ENCODE measurements around the gene ARHGEF7. TPM values are rescaled to one million over a fixed set of nuclear protein-coding genes. Genes with fewer than 3 reads are reported as not detected.
"Not testable (repeated sequence)": the region's sequence is repeated elsewhere in the genome, so short reads cannot be mapped to it uniquely, and the experiment has no call there.

ARHGEF7 gene
- total and polyA plus RNA-seq, 2 experiments from 2014 or later: 30.1 to 46.8 TPM

DNA sequence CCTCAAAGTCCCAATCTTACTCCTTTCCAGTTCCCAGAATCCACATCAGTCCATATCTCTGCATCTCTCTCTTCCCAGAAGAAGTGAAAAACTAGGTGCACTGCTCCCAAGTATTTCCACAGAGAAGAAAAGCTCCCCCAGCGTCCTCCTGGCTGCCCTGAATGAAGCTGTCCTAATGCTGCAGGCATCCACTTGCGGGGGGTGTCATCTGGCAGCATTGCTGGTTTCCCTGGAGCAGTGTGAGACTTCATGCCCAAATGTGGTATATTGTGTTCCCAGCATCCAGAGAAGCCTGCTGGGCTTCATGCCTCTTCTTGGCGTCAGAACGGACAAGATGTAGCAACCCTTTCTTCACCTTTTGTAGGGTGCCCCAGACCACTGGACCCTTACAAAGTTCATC lies 32.9 kb upstream of the ARHGEF7 start:
- H3K9me2 ChIP-seq (replicated peaks; ENCODE audit: insufficient read depth): no peaks in the 10 kb centered on the region
- no peak for DNase-seq (ENCODE audit: low spot score)
- H3K27ac ChIP-seq: no peak overlapping the region
- H2AFZ ChIP-seq: no peak overlapping the region
- no peaks in the 10 kb centered on the region for H3K79me2 ChIP-seq
- H3K27me3 ChIP-seq: no peaks in the 10 kb centered on the region
- WGBS (ENCODE audit: low lambda C conversion rate, missing lambda C conversion rate): 62% methylated on average over 4 of the region's 4 CpGs
- TF ChIP-seq EZH2phosphoT487 (IDR thresholded peaks at IDR 0.05; ENCODE audit: low read depth, severe bottlenecking, unreplicated experiment) (no peak), CTCF (IDR thresholded peaks at IDR 0.05; ENCODE audit: poor library complexity) (no peak), EZH2 (IDR thresholded peaks at IDR 0.05; ENCODE audit: borderline replicate concordance) (no peak)
- no peaks in the 10 kb centered on the region for H4K20me1 ChIP-seq (ENCODE audit: insufficient read depth, poor library complexity, severe bottlenecking)
- no peaks in the 10 kb centered on the region for H3K36me3 ChIP-seq (replicated peaks; ENCODE audit: insufficient read depth, low read depth)
- H3K4me3 ChIP-seq: no peak overlapping the region
- H3K4me1 ChIP-seq (ENCODE audit: insufficient read depth): no peaks in the 10 kb centered on the region
- H3K9me3 ChIP-seq (ENCODE audit: low read depth): no peaks in the 10 kb centered on the region
- no peak overlapping the region for H3K4me2 ChIP-seq

DNA sequence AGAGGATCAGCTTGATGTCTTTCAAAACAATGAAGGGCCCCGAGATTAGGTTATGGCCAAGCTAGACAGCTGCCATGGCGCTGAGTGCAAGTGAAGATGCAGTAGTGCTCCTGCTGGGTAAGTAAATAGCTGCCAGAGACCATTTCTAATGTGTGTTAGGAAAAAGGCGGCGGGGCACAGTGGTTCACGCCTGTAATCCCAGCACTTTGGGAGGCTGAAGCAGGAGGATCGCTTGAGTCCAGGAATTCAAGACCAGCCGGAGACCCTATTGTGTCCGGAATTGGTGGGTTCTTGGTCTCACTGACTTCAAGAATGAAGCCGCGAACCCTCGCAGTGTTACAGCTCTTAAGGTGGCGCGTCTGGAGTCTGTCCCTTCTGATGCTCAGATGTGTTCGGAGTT lies 32.3 kb upstream of the ARHGEF7 start:
- not testable (repeated sequence) for H3K9me2 ChIP-seq (replicated peaks; ENCODE audit: insufficient read depth)

GRCh38 chr13:111083693-111084092 lies 31.4 kb upstream of the ARHGEF7 start:
- DNase-seq (ENCODE audit: low spot score); H3K9me2 ChIP-seq (replicated peaks; ENCODE audit: insufficient read depth); H3K4me3 ChIP-seq; H3K4me1 ChIP-seq (ENCODE audit: insufficient read depth); H3K36me3 ChIP-seq (replicated peaks; ENCODE audit: insufficient read depth, low read depth); H4K20me1 ChIP-seq (ENCODE audit: insufficient read depth, poor library complexity, severe bottlenecking); H2AFZ ChIP-seq; H3K9me3 ChIP-seq (ENCODE audit: low read depth); H3K4me2 ChIP-seq; H3K79me2 ChIP-seq; H3K27me3 ChIP-seq; H3K27ac ChIP-seq: not testable (repeated sequence)
- no CpG with 5 or more reads among the region's 25 CpGs for WGBS (ENCODE audit: low lambda C conversion rate, missing lambda C conversion rate)

More for the DNA sequence above, 32.3 kb upstream of the ARHGEF7 start:
- not testable (repeated sequence) for H3K4me3 ChIP-seq; DNase-seq (ENCODE audit: low spot score); H3K4me2 ChIP-seq; H3K36me3 ChIP-seq (replicated peaks; ENCODE audit: insufficient read depth, low read depth); H3K27me3 ChIP-seq; H2AFZ ChIP-seq; H3K79me2 ChIP-seq; H4K20me1 ChIP-seq (ENCODE audit: insufficient read depth, poor library complexity, severe bottlenecking); H3K27ac ChIP-seq; H3K9me3 ChIP-seq (ENCODE audit: low read depth); H3K4me1 ChIP-seq (ENCODE audit: insufficient read depth)
- WGBS (ENCODE audit: low lambda C conversion rate, missing lambda C conversion rate): 98% methylated on average over 14 of the region's 14 CpGs

- Histone ChIP-seq H3K9me3 (ENCODE audit: low read depth) (no peaks in the 10 kb centered on the region), H3K27ac (no peak overlapping the region), H3K27me3 (peaks cover 26% of the 10 kb centered on the region), H3K36me3 (replicated peaks; ENCODE audit: insufficient read depth, low read depth) (no peaks in the 10 kb centered on the region), H4K20me1 (ENCODE audit: insufficient read depth, poor library complexity, severe bottlenecking) (no peaks in the 10 kb centered on the region), H3K79me2 (no peaks in the 10 kb centered on the region), H3K4me3 (no peak overlapping the region), H3K4me1 (ENCODE audit: insufficient read depth) (no peaks in the 10 kb centered on the region), H3K9me2 (replicated peaks; ENCODE audit: insufficient read depth) (no peaks in the 10 kb centered on the region), H2AFZ (no peak overlapping the region), H3K4me2 (no peak overlapping the region)
- DNase-seq (ENCODE audit: low spot score): no peak
- no peak for TF ChIP-seq CTCF (IDR thresholded peaks at IDR 0.05; ENCODE audit: poor library complexity)
- TF ChIP-seq EZH2 (IDR thresholded peaks at IDR 0.05; ENCODE audit: borderline replicate concordance): no peak
- no peak for TF ChIP-seq EZH2phosphoT487 (IDR thresholded peaks at IDR 0.05; ENCODE audit: low read depth, severe bottlenecking, unreplicated experiment)
- 90% methylated on average over 7 of the region's 7 CpGs for WGBS (ENCODE audit: low lambda C conversion rate, missing lambda C conversion rate)
Observed at GRCh38 chr13:111090169-111090568, 24.9 kb upstream of the ARHGEF7 start.

- H3K4me3 ChIP-seq: no peak overlapping the region
- WGBS (ENCODE audit: low lambda C conversion rate, missing lambda C conversion rate): 86% methylated on average over 6 of the region's 6 CpGs
- no peaks in the 10 kb centered on the region for H3K79me2 ChIP-seq
- H3K9me2 ChIP-seq (replicated peaks; ENCODE audit: insufficient read depth): no peaks in the 10 kb centered on the region
- no peak for TF ChIP-seq CTCF (IDR thresholded peaks at IDR 0.05; ENCODE audit: poor library complexity)
- no peak for TF ChIP-seq EZH2phosphoT487 (IDR thresholded peaks at IDR 0.05; ENCODE audit: low read depth, severe bottlenecking, unreplicated experiment)
- TF ChIP-seq EZH2 (IDR thresholded peaks at IDR 0.05; ENCODE audit: borderline replicate concordance): no peak
- peaks cover 45% of the 10 kb centered on the region for H3K27me3 ChIP-seq
- no peak overlapping the region for H2AFZ ChIP-seq
- no peaks in the 10 kb centered on the region for H3K36me3 ChIP-seq (replicated peaks; ENCODE audit: insufficient read depth, low read depth)
- no peaks in the 10 kb centered on the region for H3K4me1 ChIP-seq (ENCODE audit: insufficient read depth)
- DNase-seq (ENCODE audit: low spot score): no peak
- H3K4me2 ChIP-seq: no peak overlapping the region
- no peak overlapping the region for H3K27ac ChIP-seq
- H3K9me3 ChIP-seq (ENCODE audit: low read depth): no peaks in the 10 kb centered on the region
- no peaks in the 10 kb centered on the region for H4K20me1 ChIP-seq (ENCODE audit: insufficient read depth, poor library complexity, severe bottlenecking)
Observed at GRCh38 chr13:111092685-111093084, 22.4 kb upstream of the ARHGEF7 start.
